HuH-7 (cell line): Measurements from ENCODE around the gene KCNG1.

Experiments
- DNase-seq: peaks from one replicate; pipeline ENCODE4 v3.0.0; 2011; ENCODE audit warnings: low spot score

KCNG1 gene

GRCh38 chr20:51012357-51012756, 10.6 kb downstream of the KCNG1 start:
- DNase-seq: no peak

GRCh38 chr20:51011479-51011878, 11.4 kb downstream of the KCNG1 start:
- DNase-seq: no peak

- no peak for DNase-seq
Observed at GRCh38 chr20:51010932-51011331, 12.0 kb downstream of the KCNG1 start.

- no peak for DNase-seq
Observed at GRCh38 chr20:51010043-51010365, 12.9 kb downstream of the KCNG1 start.

GRCh38 chr20:51009303-51010042, 13.4 kb downstream of the KCNG1 start:
- no peak for DNase-seq

- DNase-seq: no peak
Observed at GRCh38 chr20:51008718-51009117, 14.2 kb downstream of the KCNG1 start.

- no peak for DNase-seq
Observed at GRCh38 chr20:51005214-51005613, 17.7 kb downstream of the KCNG1 start.

GRCh38 chr20:51004781-51005180, 18.1 kb downstream of the KCNG1 start:
- DNase-seq: no peak

GRCh38 chr20:51004305-51004727, 18.6 kb downstream of the KCNG1 start:
- no peak for DNase-seq

GRCh38 chr20:51003753-51004152, 19.2 kb downstream of the KCNG1 start:
- no peak for DNase-seq

GRCh38 chr20:51002633-51003032, 20.3 kb downstream of the KCNG1 start:
- DNase-seq: no peak

- DNase-seq: no peak
Observed at GRCh38 chr20:51001430-51002265, 21.3 kb downstream of the KCNG1 start.

GRCh38 chr20:50999355-50999754, 23.6 kb downstream of the KCNG1 start:
- DNase-seq: no peak

GRCh38 chr20:50996901-50997865, 25.7 kb downstream of the KCNG1 start:
- no peak for DNase-seq

GRCh38 chr20:50995506-50995905, 27.4 kb downstream of the KCNG1 start:
- no peak for DNase-seq

GRCh38 chr20:50993876-50994275, 29.0 kb downstream of the KCNG1 start:
- DNase-seq: no peak

- peak; percentile 96 for DNase-seq
Observed at GRCh38 chr20:50992733-50993457, 30.0 kb downstream of the KCNG1 start.

GRCh38 chr20:50992336-50992732, 30.6 kb downstream of the KCNG1 start:
- no peak for DNase-seq

GRCh38 chr20:50991076-50991475, 31.8 kb downstream of the KCNG1 start:
- no peak for DNase-seq

- DNase-seq: peak; percentile 84
Observed at GRCh38 chr20:50987493-50988210, 35.3 kb downstream of the KCNG1 start.

GRCh38 chr20:50983321-50983720, 39.6 kb downstream of the KCNG1 start:
- DNase-seq: no peak
